Neuronal stem cell (in vitro differentiated cells): ENCODE measurements around the gene ACSL6.

ENCODE experiments used
- DNase-seq: peaks from one replicate; pipeline ENCODE4 v3.0.0-alpha.2; 2013; ENCODE audit warnings: low spot score
- H2AFZ ChIP-seq: one replicate; pipeline ENCODE4 v1.6.1; 2013; ENCODE audit warnings: mild to moderate bottlenecking, low read length, inconsistent platforms
- H2AK5ac ChIP-seq: 2 replicates; pipeline ENCODE4 v1.6.1; 2013; ENCODE audit warnings: low read depth, mild to moderate bottlenecking, inconsistent platforms, low read length, moderate library complexity, mixed read lengths
- H2BK120ac ChIP-seq: 2 replicates; pipeline ENCODE4 v1.6.1; 2013; ENCODE audit warnings: low read depth, mild to moderate bottlenecking, inconsistent platforms, low read length, moderate library complexity, mixed read lengths
- H2BK12ac ChIP-seq: one replicate; pipeline ENCODE4 v1.6.1; 2013; ENCODE audit warnings: low read length, inconsistent platforms
- H2BK15ac ChIP-seq: 2 replicates; pipeline ENCODE4 v1.6.1; 2013; ENCODE audit warnings: mild to moderate bottlenecking, low read length, inconsistent platforms, mixed read lengths
- H2BK5ac ChIP-seq: one replicate; pipeline ENCODE4 v1.6.1; 2013; ENCODE audit warnings: inconsistent platforms, mild to moderate bottlenecking, low read length, moderate library complexity
- H3K14ac ChIP-seq: one replicate; pipeline ENCODE4 v1.6.1; 2013; ENCODE audit warnings: low read length, inconsistent platforms
- H3K18ac ChIP-seq: 2 replicates; pipeline ENCODE4 v1.6.1; 2013; ENCODE audit warnings: low read length, inconsistent platforms
- H3K23ac ChIP-seq: 2 replicates; pipeline ENCODE4 v1.6.1; 2013; ENCODE audit warnings: low read depth, mild to moderate bottlenecking, mixed read lengths, low read length, inconsistent platforms; ENCODE audit not compliant: poor library complexity
- H3K27ac ChIP-seq: replicated peaks from 3 replicates; pipeline ENCODE4 v1.5.1; 2013; ENCODE audit warnings: low read length, inconsistent platforms
- H3K27me3 ChIP-seq, 3 experiments: 2 replicates each; pipeline ENCODE4 v1.6.1; 2013; ENCODE audit warnings: low read length in 3 of 3, mild to moderate bottlenecking in 2 of 3, inconsistent platforms in 1 of 3, low read depth in 1 of 3, mixed read lengths in 1 of 3, moderate library complexity in 1 of 3; ENCODE audit not compliant: control insufficient read depth in 3 of 3, insufficient read depth in 3 of 3
- H3K36me3 ChIP-seq, 2 donors: replicated peaks in 1 of 2; 2 replicates each; pipeline ENCODE4 v1.6.1; 2013; ENCODE audit warnings: low read length in 2 of 2; ENCODE audit not compliant: control insufficient read depth in 2 of 2, insufficient read depth in 2 of 2
- H3K4ac ChIP-seq: 2 replicates; pipeline ENCODE4 v1.6.1; 2013; ENCODE audit warnings: inconsistent platforms, mild to moderate bottlenecking, low read length, moderate library complexity
- H3K4me1 ChIP-seq, 2 donors: 1 replicate in 1 of 2; 2 replicates in 1 of 2; pipeline ENCODE4 v1.6.1; 2013; ENCODE audit warnings: low read length in 2 of 2, low read depth in 1 of 2; ENCODE audit not compliant: control insufficient read depth in 2 of 2, insufficient read depth in 1 of 2
- H3K4me2 ChIP-seq: one replicate; pipeline ENCODE4 v1.6.1; 2013; ENCODE audit warnings: mild to moderate bottlenecking, low read length, inconsistent platforms; ENCODE audit not compliant: insufficient read depth, poor library complexity, severe bottlenecking
- H3K4me3 ChIP-seq, 2 donors: 2 replicates each; pipeline ENCODE4 v1.5.1; 2013; ENCODE audit warnings: low read length in 2 of 2, mild to moderate bottlenecking in 2 of 2, inconsistent platforms in 1 of 2, moderate library complexity in 1 of 2
- H3K79me1 ChIP-seq: one replicate; pipeline ENCODE4 v1.6.1; 2013; ENCODE audit warnings: low read depth, mild to moderate bottlenecking, inconsistent platforms, low read length, moderate library complexity
- H3K9ac ChIP-seq: one replicate; pipeline ENCODE4 v1.6.1; 2013; ENCODE audit warnings: mild to moderate bottlenecking, low read depth, low read length, inconsistent platforms; ENCODE audit not compliant: poor library complexity
- H3K9me3 ChIP-seq, 2 donors: replicated peaks in 1 of 2; 2 replicates each; pipeline versions ENCODE3 to v1.6.1; 2013; ENCODE audit warnings: low read length in 2 of 2, mild to moderate bottlenecking in 2 of 2, inconsistent platforms in 1 of 2, low read depth in 1 of 2, mixed read lengths in 1 of 2, moderate library complexity in 1 of 2; ENCODE audit not compliant: control insufficient read depth in 2 of 2, insufficient read depth in 1 of 2
- H4K8ac ChIP-seq: one replicate; pipeline ENCODE4 v1.6.1; 2013; ENCODE audit warnings: low read depth, mild to moderate bottlenecking, inconsistent platforms, low read length, moderate library complexity
- H4K91ac ChIP-seq: one replicate; pipeline ENCODE4 v1.6.1; 2013; ENCODE audit warnings: low read length, low read depth, mild to moderate bottlenecking, inconsistent platforms; ENCODE audit not compliant: poor library complexity
- WGBS, 2 donors: extraction: QIAGEN DNeasy Blood & Tissue Kit; methylation state at CpG; one replicate each; pipeline ENCODE4 v1.1.7; 2013; ENCODE audit warnings: missing lambda C conversion rate in 2 of 2, mixed read lengths in 1 of 2; ENCODE audit not compliant: insufficient read length in 2 of 2, insufficient replicate concordance in 1 of 2; ENCODE audit errors: extremely low coverage in 2 of 2; 5-methylcytosine and 5-hydroxymethylcytosine counted together

ACSL6 gene

GRCh38 chr5:131974016-131974415, 37.4 kb downstream of the ACSL6 start:
- Histone ChIP-seq H3K27me3 (no peaks in the 10 kb centered on the region), H3K18ac (no peak overlapping the region), H3K4me2 (no peak overlapping the region), H3K79me1 (no peaks in the 10 kb centered on the region), H3K23ac (no peak overlapping the region), H2AK5ac (no peak overlapping the region), H2BK120ac (no peak overlapping the region), H2BK12ac (no peak overlapping the region), H3K9me3 (no peaks in the 10 kb centered on the region), H3K36me3 (no peaks in the 10 kb centered on the region), H3K4ac (no peak overlapping the region), H3K9ac (no peak overlapping the region), H2AFZ (no peak overlapping the region), H3K27ac (no peak overlapping the region), H2BK15ac (no peak overlapping the region), H2BK5ac (no peak overlapping the region), H3K4me3 (no peak overlapping the region), H3K4me1 (no peaks in the 10 kb centered on the region), H4K8ac (no peak overlapping the region), H3K14ac (no peak overlapping the region), H4K91ac (no peak overlapping the region)
- DNase-seq, result no peak
- WGBS, 2 donors, result no CpG with 5 or more reads among the region's 1 CpG

DNA sequence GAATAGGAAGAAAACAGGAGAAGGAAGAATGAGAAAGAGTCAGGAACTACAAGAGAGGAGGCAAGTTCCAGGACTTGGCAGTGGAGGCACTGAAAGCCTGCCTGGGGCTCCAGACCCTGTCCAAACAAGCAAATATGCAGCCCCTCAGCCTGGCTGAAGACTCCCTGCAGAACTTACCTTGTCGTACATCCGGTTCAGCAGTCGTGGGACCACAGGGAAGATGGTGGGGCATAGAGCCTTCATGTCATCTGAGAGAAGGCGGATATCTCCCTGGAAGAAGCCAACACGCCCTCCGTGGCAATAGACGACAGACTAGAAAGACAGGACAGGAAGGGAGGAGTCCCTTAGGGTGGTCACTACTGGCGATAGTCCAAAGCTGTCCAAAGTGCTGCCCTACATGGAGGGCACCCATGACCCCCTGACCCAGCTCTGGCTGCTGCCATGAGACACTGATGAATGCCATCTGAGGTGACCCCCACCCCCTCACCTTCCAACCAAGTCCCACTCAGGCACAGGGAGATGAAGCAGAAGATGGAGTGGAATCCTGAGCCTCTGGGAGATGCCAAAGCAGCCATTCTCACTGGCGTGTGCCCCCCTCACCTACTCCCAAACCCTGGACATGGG, 38.3 kb downstream of the ACSL6 start:
- no peak overlapping the region for H3K27ac ChIP-seq
- peak overlapping the region; percentile 32 for H3K18ac ChIP-seq
- H2AK5ac ChIP-seq, result no peak overlapping the region
- H3K14ac ChIP-seq, result peak overlapping the region; percentile 42
- no peak overlapping the region for H2BK120ac ChIP-seq
- no CpG with 5 or more reads among the region's 9 CpGs for WGBS, 2 donors
- H3K36me3 ChIP-seq, result no peaks in the 10 kb centered on the region
- no peak overlapping the region for H3K23ac ChIP-seq
- H3K9ac ChIP-seq, result no peak overlapping the region
- H3K4me1 ChIP-seq, result no peaks in the 10 kb centered on the region
- H3K4ac ChIP-seq, result no peak overlapping the region
- DNase-seq, result no peak
- H3K27me3 ChIP-seq, result no peaks in the 10 kb centered on the region
- H4K91ac ChIP-seq, result no peak overlapping the region
- no peak overlapping the region for H3K4me2 ChIP-seq
- no peaks in the 10 kb centered on the region for H3K79me1 ChIP-seq
- H2BK15ac ChIP-seq, result no peak overlapping the region
- no peak overlapping the region for H2BK5ac ChIP-seq
- no peak overlapping the region for H2BK12ac ChIP-seq
- no peak overlapping the region for H4K8ac ChIP-seq
- H3K9me3 ChIP-seq, result no peaks in the 10 kb centered on the region
- H2AFZ ChIP-seq, result no peak overlapping the region
- H3K4me3 ChIP-seq, result no peak overlapping the region

GRCh38 chr5:131968396-131968954, 43.0 kb downstream of the ACSL6 start:
- Histone ChIP-seq H2BK15ac (no peak overlapping the region), H2AK5ac (no peak overlapping the region), H3K4me3 (no peak overlapping the region), H3K9me3 (no peaks in the 10 kb centered on the region), H4K91ac (no peak overlapping the region), H4K8ac (no peak overlapping the region), H3K14ac (no peak overlapping the region), H3K4me2 (no peak overlapping the region), H3K4ac (no peak overlapping the region), H2BK12ac (no peak overlapping the region), H3K23ac (no peak overlapping the region), H3K27me3 (no peaks in the 10 kb centered on the region), H3K18ac (no peak overlapping the region), H2BK120ac (no peak overlapping the region), H3K9ac (no peak overlapping the region), H2BK5ac (no peak overlapping the region), H3K4me1 (no peaks in the 10 kb centered on the region), H3K79me1 (no peaks in the 10 kb centered on the region), H3K36me3 (no peaks in the 10 kb centered on the region), H3K27ac (no peak overlapping the region), H2AFZ (no peak overlapping the region)
- WGBS, 2 donors, result no CpG with 5 or more reads among the region's 5 CpGs
- DNase-seq, result no peak

- H4K91ac ChIP-seq, result peak overlapping the region; percentile 60
- no peaks in the 10 kb centered on the region for H3K36me3 ChIP-seq
- H3K4ac ChIP-seq, result no peak overlapping the region
- no peak overlapping the region for H2BK5ac ChIP-seq
- no peaks in the 10 kb centered on the region for H3K79me1 ChIP-seq
- H2BK15ac ChIP-seq, result no peak overlapping the region
- H4K8ac ChIP-seq, result no peak overlapping the region
- H3K4me3 ChIP-seq, result no peak overlapping the region
- no peaks in the 10 kb centered on the region for H3K27me3 ChIP-seq
- no peaks in the 10 kb centered on the region for H3K4me1 ChIP-seq
- no peak overlapping the region for H3K27ac ChIP-seq
- no peak overlapping the region for H2AK5ac ChIP-seq
- H2BK12ac ChIP-seq, result no peak overlapping the region
- H3K18ac ChIP-seq, result no peak overlapping the region
- no peaks in the 10 kb centered on the region for H3K9me3 ChIP-seq
- WGBS, 2 donors, result no CpG with 5 or more reads among the region's 1 CpG
- no peak overlapping the region for H2BK120ac ChIP-seq
- no peak overlapping the region for H3K14ac ChIP-seq
- H3K4me2 ChIP-seq, result no peak overlapping the region
- DNase-seq, result no peak
- H3K23ac ChIP-seq, result no peak overlapping the region
- H3K9ac ChIP-seq, result no peak overlapping the region
- H2AFZ ChIP-seq, result no peak overlapping the region
Measured at GRCh38 chr5:131966551-131966950, 44.9 kb downstream of the ACSL6 start.
